ENCODE data around the gene ATP11A.
"Not testable (repeated sequence)": the region's sequence is repeated elsewhere in the genome, so short reads cannot be mapped to it uniquely, and the experiment has no call there.

Gene ATP11A

DNA sequence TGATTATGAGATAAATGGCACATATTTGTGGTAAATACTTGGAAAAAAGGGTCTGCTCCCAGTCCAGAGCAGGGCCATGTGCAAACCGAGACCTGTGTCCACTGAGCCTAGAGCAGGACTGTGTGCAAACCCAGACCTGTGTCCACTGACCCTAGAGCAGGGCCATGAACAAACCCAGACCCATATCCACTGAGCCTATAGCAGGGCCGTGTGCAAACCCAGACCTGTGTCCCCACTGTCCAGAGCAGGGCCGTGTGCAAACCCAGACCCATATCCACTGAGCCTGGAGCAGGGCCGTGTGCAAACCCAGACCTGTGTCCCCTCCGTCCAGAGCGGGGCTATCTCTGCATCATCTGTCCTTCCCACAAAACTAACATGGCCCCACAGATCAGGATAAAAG is 136.0 kb downstream of the ATP11A start:
- DNase-seq, result no peak

DNA sequence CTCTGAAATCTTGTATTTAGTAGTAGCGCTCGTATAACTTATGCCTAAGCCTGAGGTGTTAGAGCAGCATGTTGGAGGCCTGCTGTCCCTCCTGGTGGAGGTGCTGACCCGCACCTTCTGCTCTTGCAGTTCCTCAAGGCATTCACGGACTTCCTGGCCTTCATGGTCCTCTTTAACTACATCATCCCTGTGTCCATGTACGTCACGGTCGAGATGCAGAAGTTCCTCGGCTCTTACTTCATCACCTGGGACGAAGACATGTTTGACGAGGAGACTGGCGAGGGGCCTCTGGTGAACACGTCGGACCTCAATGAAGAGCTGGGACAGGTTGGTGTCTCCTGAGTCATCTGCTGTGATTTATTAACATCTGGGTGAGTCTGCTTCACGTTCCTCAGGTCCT is 136.7 kb downstream of the ATP11A start:
- DNase-seq, result no peak

GRCh38 chr13:112828082-112828699 is 138.4 kb downstream of the ATP11A start:
- no peak for DNase-seq

GRCh38 chr13:112828756-112829155 is 138.9 kb downstream of the ATP11A start:
- DNase-seq, result no peak

- DNase-seq, result no peak
These were observed 141.4 kb downstream of the ATP11A start for GRCh38 chr13:112831196-112831595.

DNA sequence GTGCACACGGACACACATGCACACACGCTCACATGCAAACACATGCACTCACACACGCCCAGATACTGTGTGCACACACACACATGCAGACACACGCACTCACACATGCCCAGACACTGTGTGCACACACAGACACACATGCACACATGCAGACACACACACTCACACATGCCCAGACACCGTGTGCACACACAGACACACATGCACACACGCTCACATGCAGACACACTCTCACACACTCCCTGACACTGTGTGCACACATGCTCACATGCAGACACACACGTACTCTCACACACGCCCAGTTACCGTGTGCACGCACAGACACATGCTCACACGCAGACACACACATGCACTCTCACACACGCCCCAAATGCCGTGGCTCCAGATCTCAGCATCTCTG is 142.0 kb downstream of the ATP11A start:
- no peak for DNase-seq

DNA sequence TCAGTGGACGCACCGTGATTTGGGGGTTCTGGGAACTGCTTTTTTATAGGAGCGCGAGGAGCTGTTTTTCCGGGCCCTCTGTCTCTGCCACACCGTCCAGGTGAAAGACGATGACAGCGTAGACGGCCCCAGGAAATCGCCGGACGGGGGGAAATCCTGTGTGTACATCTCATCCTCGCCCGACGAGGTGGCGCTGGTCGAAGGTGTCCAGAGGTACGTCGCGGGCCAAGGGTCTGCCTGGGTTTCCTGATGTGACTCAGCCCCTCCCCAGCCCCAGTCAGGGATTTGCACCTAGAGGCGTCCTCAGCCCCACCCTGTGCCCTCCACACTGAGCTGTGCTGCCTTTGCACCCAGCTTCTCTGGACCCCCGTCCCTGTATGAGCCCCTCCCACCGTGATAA is 143.0 kb downstream of the ATP11A start:
- DNase-seq, result no peak

GRCh38 chr13:112833551-112834257 is 143.9 kb downstream of the ATP11A start:
- DNase-seq, result no peak

- no peak for DNase-seq
These were observed 145.5 kb downstream of the ATP11A start for GRCh38 chr13:112835344-112835743.

DNA sequence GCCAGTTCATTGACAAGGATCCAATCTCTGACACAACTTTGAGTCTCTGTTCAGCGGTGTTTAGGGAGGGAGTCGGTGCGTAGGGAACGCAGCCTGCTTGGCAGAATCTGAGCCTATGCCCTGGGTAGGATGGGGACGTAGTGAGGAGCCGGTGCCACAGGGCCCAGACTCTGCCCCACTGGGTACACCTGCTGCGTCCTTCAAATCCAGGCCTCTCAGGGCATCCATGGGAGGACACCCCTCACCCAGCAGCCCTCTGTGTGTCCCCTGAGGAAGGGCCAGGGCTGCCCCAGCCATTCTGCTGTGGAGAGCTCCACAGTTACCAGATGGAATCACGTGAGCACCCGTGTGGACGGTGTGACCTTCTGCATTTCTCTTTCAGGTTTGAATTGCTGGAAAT is 146.0 kb downstream of the ATP11A start:
- DNase-seq, result no peak

GRCh38 chr13:112836940-112837339 is 147.1 kb downstream of the ATP11A start:
- no peak for DNase-seq

GRCh38 chr13:112837371-112838037 is 147.7 kb downstream of the ATP11A start:
- no peak for DNase-seq

- DNase-seq, result no peak
These were observed 148.4 kb downstream of the ATP11A start for GRCh38 chr13:112838038-112838841.

GRCh38 chr13:112838842-112839117 is 148.9 kb downstream of the ATP11A start:
- DNase-seq, result no peak

- DNase-seq, result no peak
These were observed 149.7 kb downstream of the ATP11A start for GRCh38 chr13:112839356-112840105.

DNA sequence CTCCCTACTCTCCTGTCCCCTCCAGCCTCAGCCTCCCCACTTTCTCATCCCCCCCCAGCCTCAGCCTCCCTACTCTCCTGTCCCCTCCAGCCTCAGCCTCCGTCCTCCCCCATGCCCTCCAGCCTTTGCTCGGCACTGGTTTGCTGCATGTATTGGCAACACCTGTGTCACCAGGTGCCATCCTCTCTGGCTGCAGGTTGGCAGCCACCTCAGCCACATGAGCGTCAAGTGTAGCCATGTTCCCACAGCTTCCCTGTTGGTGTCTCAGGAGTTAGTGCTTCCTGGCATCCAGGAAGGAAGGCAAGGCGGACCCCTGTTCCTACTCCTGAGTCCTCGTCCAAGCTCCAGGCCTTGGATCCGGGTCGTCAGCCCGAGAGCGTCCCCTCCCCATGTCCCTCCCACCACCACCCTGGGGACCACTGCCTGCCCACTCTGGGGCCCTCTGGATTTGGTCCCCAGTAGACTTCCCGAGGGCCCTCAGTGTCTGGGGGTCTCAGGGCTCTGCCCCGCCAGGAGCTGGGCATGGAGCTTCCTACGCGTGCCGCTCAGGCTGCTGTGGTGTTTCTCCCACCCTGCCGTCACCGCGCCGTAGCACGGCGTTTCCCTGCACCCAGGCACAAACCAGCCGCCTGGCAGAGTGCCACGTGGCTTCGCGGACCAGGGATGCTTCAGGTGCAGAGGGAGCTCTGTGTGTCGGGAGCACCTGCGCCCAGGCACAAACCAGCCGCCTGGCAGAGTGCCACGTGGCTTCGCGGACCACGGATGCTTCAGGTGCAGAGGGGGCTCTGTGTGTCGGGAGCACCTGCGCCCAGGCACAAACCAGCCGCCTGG is 150.8 kb downstream of the ATP11A start:
- no peak for DNase-seq

DNA sequence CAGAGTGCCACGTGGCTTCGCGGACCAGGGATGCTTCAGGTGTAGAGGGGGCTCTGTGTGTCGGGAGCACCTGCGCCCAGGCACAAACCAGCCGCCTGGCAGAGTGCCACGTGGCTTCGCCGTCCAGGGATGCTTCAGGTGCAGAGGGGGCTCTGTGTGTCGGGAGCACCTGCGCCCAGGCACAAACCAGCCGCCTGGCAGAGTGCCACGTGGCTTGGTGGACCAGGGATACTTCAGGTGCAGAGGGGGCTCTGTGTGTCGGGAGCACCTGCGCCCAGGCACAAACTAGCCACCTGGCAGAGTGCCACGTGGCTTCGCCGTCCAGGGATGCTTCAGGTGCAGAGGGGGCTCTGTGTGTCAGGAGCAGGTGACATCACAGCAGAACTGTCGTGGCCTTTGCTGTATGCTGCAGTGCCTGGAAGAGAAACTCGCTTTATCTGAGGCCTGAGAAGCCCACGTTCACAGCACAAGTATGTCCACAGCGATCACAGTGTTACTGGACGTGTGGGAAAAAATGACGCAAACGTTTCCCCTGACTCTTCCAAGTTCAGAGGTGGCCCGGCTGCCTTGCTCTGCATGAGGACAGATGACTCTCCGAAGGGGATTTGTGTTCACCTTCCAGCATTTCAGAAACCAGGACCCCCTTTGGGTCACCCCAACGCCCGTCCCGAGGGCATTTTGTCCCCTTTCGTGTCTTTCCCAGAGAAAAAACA is 151.6 kb downstream of the ATP11A start:
- DNase-seq, result not testable (repeated sequence)

DNA sequence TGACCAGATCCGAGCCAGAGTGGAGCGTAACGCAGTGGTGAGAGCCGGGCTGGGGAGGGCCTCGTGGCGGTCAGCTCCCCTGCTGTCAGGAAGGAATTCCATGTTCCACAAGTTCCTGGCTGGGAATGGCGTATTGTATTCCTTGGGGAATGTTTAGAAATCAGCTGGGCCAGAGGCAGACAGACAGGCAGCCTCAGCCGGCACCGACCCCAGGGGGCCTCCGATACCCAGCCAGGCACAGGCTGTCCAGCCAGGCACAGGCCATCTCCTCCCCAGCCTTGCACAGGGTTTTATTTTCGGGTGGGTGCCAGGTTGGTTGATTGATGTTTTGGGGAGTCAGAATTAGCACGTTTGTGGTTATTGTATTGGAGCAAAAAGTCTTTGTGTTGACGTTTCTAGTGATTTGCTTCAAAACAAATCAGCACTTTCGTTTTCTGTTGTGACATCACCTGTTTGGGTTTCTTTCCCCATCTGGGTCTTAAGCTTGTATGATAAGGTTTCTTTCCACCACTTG is 152.6 kb downstream of the ATP11A start:
- DNase-seq, result no peak

GRCh38 chr13:112842931-112843391 is 153.1 kb downstream of the ATP11A start:
- DNase-seq, result no peak

DNA sequence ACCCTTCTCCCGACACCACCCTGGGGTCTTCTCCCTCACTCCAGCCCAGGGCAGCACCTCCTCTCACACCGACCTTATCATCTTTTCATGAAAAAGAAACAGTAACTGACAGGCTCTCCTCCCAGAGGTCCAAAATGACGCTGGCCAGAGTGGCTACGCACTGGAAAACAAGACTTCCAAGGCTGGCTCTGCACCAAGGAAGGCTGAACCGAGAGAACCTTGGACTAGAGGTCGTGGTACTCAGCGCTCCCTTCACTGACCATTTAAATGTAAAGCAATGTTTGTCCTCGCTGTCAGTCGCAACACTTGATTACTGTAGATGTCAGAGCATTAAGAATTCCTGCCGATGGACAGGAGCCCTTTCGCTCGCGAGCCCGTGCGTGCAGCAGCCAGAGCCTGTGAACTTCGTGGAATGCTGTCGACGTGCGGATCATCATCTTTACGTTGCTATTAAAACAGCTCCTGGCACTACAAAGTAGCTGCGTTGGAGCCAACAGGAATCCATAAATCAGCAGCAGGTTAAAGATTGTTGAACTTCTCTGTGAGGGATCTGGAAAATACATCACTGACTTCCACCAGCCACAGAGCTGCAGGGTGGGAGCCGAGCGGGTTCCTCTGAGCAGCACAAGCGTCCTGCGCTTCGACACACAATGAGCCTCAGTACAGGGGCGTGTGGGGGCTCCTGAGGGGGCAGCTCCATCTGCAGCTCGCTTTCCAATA is 153.7 kb downstream of the ATP11A start:
- DNase-seq, result no peak

Data from stimulated activated CD4-positive, alpha-beta T cell treated with anti-CD3 and anti-CD28 coated beads, Interleukin-2, amount 100 ng/mL, for 48 hours (primary cell).